Psoas muscle (tissue), 8 donors: ENCODE results near the gene CSNK1G1. TPM values are rescaled to one million over a fixed set of nuclear protein-coding genes. Genes with fewer than 3 reads are reported as not detected.

Experiments
- ATAC-seq, 4 donors: fragments of 200-7000 bp; cut with Tn5 transposase; one replicate each; pipeline ENCODE4 v1.9.1; 2020; ENCODE audit warnings: moderate library complexity in 3 of 4, mild to moderate bottlenecking in 2 of 4
- DNase-seq, 2 donors: peaks; one replicate each; pipeline ENCODE4 v3.0.0-alpha.2; 2020
- H3K27ac ChIP-seq: fragments of 200-600 bp; one replicate; pipeline ENCODE4 v1.8.0; 2022
- H3K27me3 ChIP-seq, 3 donors: fragments of 200-600 bp in 1 of 3; one replicate each; pipeline versions ENCODE4 v1.6.1 to v1.8.0; 2013 to 2022; ENCODE audit warnings: low read length in 2 of 3, mild to moderate bottlenecking in 2 of 3, moderate library complexity in 1 of 3; ENCODE audit not compliant: insufficient read depth in 3 of 3
- H3K36me3 ChIP-seq, 2 donors: fragments of 200-600 bp in 1 of 2; one replicate each; pipeline versions ENCODE4 v1.6.1 to v1.8.0; 2013 to 2022; ENCODE audit warnings: low read depth in 1 of 2, mild to moderate bottlenecking in 1 of 2, moderate library complexity in 1 of 2; ENCODE audit not compliant: insufficient read depth in 1 of 2
- H3K4me1 ChIP-seq: fragments of 200-600 bp; one replicate; pipeline ENCODE4 v1.8.0; 2022
- H3K4me3 ChIP-seq: fragments of 200-600 bp; one replicate; pipeline ENCODE4 v1.8.0; 2022; ENCODE audit warnings: mild to moderate bottlenecking
- H3K9me3 ChIP-seq: fragments of 200-600 bp; one replicate; pipeline ENCODE4 v1.8.0; 2022
- CTCF ChIP-seq: fragments of 200-600 bp; IDR thresholded peaks from one replicate; pipeline ENCODE4 v1.8.0; 2022; ENCODE audit warnings: antibody characterized with exemption
- WGBS, 3 donors: extraction: QIAGEN DNeasy Blood & Tissue Kit; methylation state at CpG; one replicate each; pipeline versions ENCODE4 v1.1.6 to v1.1.7; 2013; 5-methylcytosine and 5-hydroxymethylcytosine counted together
- intact Hi-C, 2 donors: fragments of 100-400 bp; cut with DNase I; formaldehyde crosslinking; loops; one replicate each; pipeline versions ENCODE4 v1.11.0 to v1.14.2; 2022
- polyA plus RNA-seq, 3 donors: library from polyadenylated mRNA; stranded (reverse); fragments of 200-250 nt; gene quantifications; one replicate each; pipeline ENCODE4 v1.2.3, GENCODE V29; 2013
- total RNA-seq, 4 donors: library from RNA; stranded (reverse); fragmentation: NEBNext Ultra II Directional in 2 of 4; extraction: Animal tissue kit (Norgen Biotek cat#: 25700) in 2 of 4; gene quantifications; one replicate each; pipeline versions ENCODE4 v1.2.1 to v1.2.4, GENCODE V29; 2021 to 2023
- donor health status: healthy with polysubstance abuse.
- donor health status: DM: no; HTN: no; CAD: no; lungs with moderate emphysema.
- donor health status: Bipolar disorder and iron deficiency.
- donor health status: healthy.
- donor health status: DM: yes; HTN: yes; CAD: no.
- donor health status: DM: no; HTN: no; CAD: no.
- donor health status: DM: no; HTN: no; CAD: no.
- donor health status: DM: yes; HTN: yes; CAD: no.

The CSNK1G1 gene
- total and polyA plus RNA-seq, 7 donors = 1.9 to 9.6 (median 7.1) TPM

GRCh38 chr15:64216730-64217428 lies 139.1 kb downstream of the CSNK1G1 start:
- no peaks in the 10 kb centered on the region for H3K9me3 ChIP-seq
- DNase-seq = no peak
- H3K4me1 ChIP-seq = no peaks in the 10 kb centered on the region
- ATAC-seq = no peak
- 40 to 51% (median 43%) methylated on average over 2 of the region's 2 CpGs for WGBS, 3 donors
- intact Hi-C loops = no loop called here
- H3K4me3 ChIP-seq = no peak overlapping the region
- no peak for TF ChIP-seq CTCF
- H3K27ac ChIP-seq = no peak overlapping the region
- no peaks in the 10 kb centered on the region for H3K27me3 ChIP-seq
- H3K36me3 ChIP-seq = peaks cover 0 to 21% of the 10 kb centered on the region in 2 donors

- intact Hi-C loops = no loop called here
Measured at GRCh38 chr15:64216196-64216595, 139.8 kb downstream of the CSNK1G1 start.

DNA sequence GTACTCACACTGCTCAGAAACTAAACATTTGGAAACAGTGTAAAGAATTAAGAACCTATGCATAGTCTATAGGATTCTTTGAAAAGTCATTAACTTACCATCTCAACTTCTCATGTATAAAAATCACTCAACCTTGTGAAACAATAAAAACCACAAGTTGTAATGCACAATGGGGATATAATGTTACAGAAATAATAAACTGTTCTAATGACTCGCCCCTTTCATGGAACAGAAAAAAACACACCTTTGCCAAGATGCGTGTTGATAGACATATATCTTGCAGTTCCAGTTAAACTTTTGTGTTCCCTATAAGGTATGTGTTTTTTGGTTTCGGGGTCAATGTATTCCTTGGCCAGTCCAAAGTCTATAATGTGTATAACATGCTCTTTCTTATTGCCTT lies 142.3 kb downstream of the CSNK1G1 start:
- peaks cover 0 to 21% of the 10 kb centered on the region in 2 donors for H3K36me3 ChIP-seq
- intact Hi-C loops = no loop called here
- no peaks in the 10 kb centered on the region for H3K9me3 ChIP-seq
- no peaks in the 10 kb centered on the region for H3K27me3 ChIP-seq
- no peak for DNase-seq
- no peak for TF ChIP-seq CTCF
- ATAC-seq = no peak
- H3K27ac ChIP-seq = no peak overlapping the region
- WGBS, 3 donors = 88 to 92% (median 91%) methylated on average over 3 of the region's 3 CpGs
- no peak overlapping the region for H3K4me3 ChIP-seq
- H3K4me1 ChIP-seq = no peaks in the 10 kb centered on the region

More at GRCh38 chr15:64216196-64216595, 139.8 kb downstream of the CSNK1G1 start:
- Histone ChIP-seq H3K36me3 (peaks cover 0 to 21% of the 10 kb centered on the region in 2 donors), H3K27ac (no peak overlapping the region), H3K27me3 (no peaks in the 10 kb centered on the region), H3K4me3 (no peak overlapping the region), H3K9me3 (no peaks in the 10 kb centered on the region), H3K4me1 (no peaks in the 10 kb centered on the region)
- ATAC-seq (no peak), DNase-seq (no peak)
- no peak for TF ChIP-seq CTCF
- WGBS, 3 donors = 75 to 82% (median 80%) methylated on average over 3 of the region's 3 CpGs

GRCh38 chr15:64211696-64212095 lies 144.3 kb downstream of the CSNK1G1 start:
- H3K4me1 ChIP-seq = no peaks in the 10 kb centered on the region
- intact Hi-C loops = no loop called here
- DNase-seq (no peak), ATAC-seq (no peak)
- H3K27ac ChIP-seq = no peak overlapping the region
- no peaks in the 10 kb centered on the region for H3K27me3 ChIP-seq
- H3K9me3 ChIP-seq = no peaks in the 10 kb centered on the region
- no peak for TF ChIP-seq CTCF
- WGBS, 3 donors = 93 to 97% (median 96%) methylated on average over 2 of the region's 2 CpGs
- no peak overlapping the region for H3K4me3 ChIP-seq
- H3K36me3 ChIP-seq = peaks cover 0 to 30% of the 10 kb centered on the region in 2 donors

GRCh38 chr15:64210371-64210770 lies 145.6 kb downstream of the CSNK1G1 start:
- ATAC-seq = no peak
- H3K4me1 ChIP-seq = no peaks in the 10 kb centered on the region

More at GRCh38 chr15:64210371-64210770, 145.6 kb downstream of the CSNK1G1 start:
- 62 to 76% (median 65%) methylated on average over 2 of the region's 2 CpGs for WGBS, 3 donors
- Histone ChIP-seq H3K27ac (no peak overlapping the region), H3K27me3 (no peaks in the 10 kb centered on the region), H3K9me3 (no peaks in the 10 kb centered on the region), H3K4me3 (no peak overlapping the region), H3K36me3 (peaks cover 0 to 31% of the 10 kb centered on the region in 2 donors)
- TF ChIP-seq CTCF = no peak
- DNase-seq = no peak
- intact Hi-C loops = no loop called here
